GM21360 (cell line): ENCODE measurements around the gene AKR7A3.
"Not testable (repeated sequence)": the region's sequence is repeated elsewhere in the genome, so short reads cannot be mapped to it uniquely, and the experiment has no call there.

ENCODE experiments used
- ATAC-seq: cut with Tn5 transposase; IDR thresholded peaks from one replicate; pipeline ENCODE4 v1.9.1; 2021; ENCODE audit warnings: mild to moderate bottlenecking, moderate library complexity; ENCODE audit not compliant: unreplicated experiment

The AKR7A3 gene

GRCh38 chr1:19288324-19289241, at the start of gene AKR7A3:
Gene AKR7A3 (minus strand): TSS chr1:19288770. CDS start chr1:19288709, 61 bp downstream.
- not testable (repeated sequence) for ATAC-seq

GRCh38 chr1:19338323-19338762, 49.8 kb upstream of the AKR7A3 start:
- ATAC-seq: no peak

GRCh38 chr1:19337289-19337688, 48.7 kb upstream of the AKR7A3 start:
- no peak for ATAC-seq

- no peak for ATAC-seq
Measured at GRCh38 chr1:19336543-19336942, 48.0 kb upstream of the AKR7A3 start.

- ATAC-seq: no peak
Measured at GRCh38 chr1:19333587-19334354, 45.2 kb upstream of the AKR7A3 start.

- ATAC-seq: no peak
Measured at GRCh38 chr1:19332832-19333231, 44.3 kb upstream of the AKR7A3 start.

- no peak for ATAC-seq
Measured at GRCh38 chr1:19331262-19331878, 42.8 kb upstream of the AKR7A3 start.

GRCh38 chr1:19330449-19331135, 42.0 kb upstream of the AKR7A3 start:
- ATAC-seq: no peak

GRCh38 chr1:19329611-19330010, 41.0 kb upstream of the AKR7A3 start:
- ATAC-seq: no peak

- ATAC-seq: no peak
Measured at GRCh38 chr1:19329188-19329587, 40.6 kb upstream of the AKR7A3 start.

- no peak for ATAC-seq
Measured at GRCh38 chr1:19328486-19328885, 39.9 kb upstream of the AKR7A3 start.

GRCh38 chr1:19327736-19328135, 39.2 kb upstream of the AKR7A3 start:
- ATAC-seq: no peak

- ATAC-seq: no peak
Measured at GRCh38 chr1:19327301-19327700, 38.7 kb upstream of the AKR7A3 start.

- ATAC-seq: no peak
Measured at GRCh38 chr1:19326748-19327065, 38.1 kb upstream of the AKR7A3 start.

- no peak for ATAC-seq
Measured at GRCh38 chr1:19325958-19326747, 37.6 kb upstream of the AKR7A3 start.

- no peak for ATAC-seq
Measured at GRCh38 chr1:19325368-19325957, 36.9 kb upstream of the AKR7A3 start.

- no peak for ATAC-seq
Measured at GRCh38 chr1:19324665-19324990, 36.1 kb upstream of the AKR7A3 start.

- ATAC-seq: no peak
Measured at GRCh38 chr1:19323987-19324664, 35.6 kb upstream of the AKR7A3 start.

GRCh38 chr1:19322481-19322880, 33.9 kb upstream of the AKR7A3 start:
- no peak for ATAC-seq
